ENCODE measurements around the gene CD164L2. TPM values are rescaled to one million over a fixed set of nuclear protein-coding genes. Genes with fewer than 3 reads are reported as not detected.

CD164L2 gene
- total RNA-seq, 1 donor from 2014 or later = not detected

GRCh38 chr1:27365372-27366112, 17.6 kb downstream of the CD164L2 start:
- peak; percentile 95 for DNase-seq (ENCODE audit: low spot score)

GRCh38 chr1:27364696-27365371, 18.3 kb downstream of the CD164L2 start:
- DNase-seq (ENCODE audit: low spot score) = no peak

DNA sequence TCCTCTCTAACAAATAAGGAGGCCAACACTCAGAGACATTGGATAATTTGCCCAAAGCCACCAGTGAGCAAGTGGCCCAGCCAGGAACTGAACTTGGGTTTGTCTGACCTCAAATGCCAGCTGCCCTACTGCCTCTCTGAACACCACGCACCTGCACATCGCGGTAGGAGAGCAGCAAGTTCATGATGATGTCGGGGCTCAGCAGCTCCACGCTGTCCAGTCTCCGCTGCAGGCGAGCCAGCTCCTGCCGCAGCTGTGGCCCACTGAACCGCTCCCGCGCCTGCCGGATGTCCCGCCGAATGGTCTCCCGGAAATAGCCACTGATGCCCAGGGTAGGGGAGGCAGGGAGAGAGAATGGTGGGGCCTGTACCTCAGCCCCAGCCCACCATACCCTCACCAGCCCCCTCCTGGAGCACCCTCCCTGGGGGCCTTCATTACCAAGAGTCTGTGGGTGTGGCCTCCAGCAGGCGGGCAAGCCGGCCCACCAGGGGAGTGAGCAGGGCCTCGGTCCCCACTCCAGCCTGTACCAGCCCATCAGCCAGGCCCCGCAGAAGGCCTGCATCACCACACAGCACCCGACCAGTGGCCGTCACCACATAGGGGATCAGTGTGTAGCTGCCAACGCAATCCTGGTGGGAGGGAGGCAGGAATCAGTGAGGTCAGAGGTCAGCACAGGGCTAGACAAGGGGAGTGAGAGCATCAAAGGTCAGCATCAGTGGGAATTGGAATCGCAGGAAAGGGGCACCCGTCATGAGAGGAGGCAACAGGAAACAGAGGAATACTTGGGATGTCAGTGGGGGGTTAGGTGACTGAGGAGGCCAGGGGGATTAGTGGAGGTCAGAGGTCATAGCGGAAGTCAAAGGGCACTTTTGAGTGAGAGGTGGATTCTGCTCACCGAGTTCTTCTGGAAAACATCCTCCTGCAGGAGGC, 19.1 kb downstream of the CD164L2 start:
- no peak for DNase-seq (ENCODE audit: low spot score)

GRCh38 chr1:27361553-27361952, 21.6 kb downstream of the CD164L2 start:
- DNase-seq (ENCODE audit: low spot score) = no peak

DNA sequence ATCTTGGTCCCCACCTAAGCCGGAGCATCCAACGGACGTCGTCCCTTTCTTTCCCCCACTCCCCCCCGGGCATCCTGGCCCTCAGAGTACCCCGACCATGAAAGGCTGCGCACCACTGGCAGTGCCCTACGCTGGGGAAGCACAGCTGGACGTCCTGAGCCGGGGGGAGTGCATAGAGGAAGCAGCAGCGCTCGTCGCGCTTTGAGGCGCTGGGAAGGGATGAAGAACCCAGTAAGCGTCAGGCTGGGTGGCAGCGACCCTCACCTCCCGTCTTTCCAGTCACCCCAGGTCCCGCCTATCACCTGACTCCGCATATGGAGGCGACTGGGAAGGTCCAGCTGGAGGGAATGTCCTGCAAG, 22.1 kb downstream of the CD164L2 start:
- DNase-seq (ENCODE audit: low spot score) = no peak

DNA sequence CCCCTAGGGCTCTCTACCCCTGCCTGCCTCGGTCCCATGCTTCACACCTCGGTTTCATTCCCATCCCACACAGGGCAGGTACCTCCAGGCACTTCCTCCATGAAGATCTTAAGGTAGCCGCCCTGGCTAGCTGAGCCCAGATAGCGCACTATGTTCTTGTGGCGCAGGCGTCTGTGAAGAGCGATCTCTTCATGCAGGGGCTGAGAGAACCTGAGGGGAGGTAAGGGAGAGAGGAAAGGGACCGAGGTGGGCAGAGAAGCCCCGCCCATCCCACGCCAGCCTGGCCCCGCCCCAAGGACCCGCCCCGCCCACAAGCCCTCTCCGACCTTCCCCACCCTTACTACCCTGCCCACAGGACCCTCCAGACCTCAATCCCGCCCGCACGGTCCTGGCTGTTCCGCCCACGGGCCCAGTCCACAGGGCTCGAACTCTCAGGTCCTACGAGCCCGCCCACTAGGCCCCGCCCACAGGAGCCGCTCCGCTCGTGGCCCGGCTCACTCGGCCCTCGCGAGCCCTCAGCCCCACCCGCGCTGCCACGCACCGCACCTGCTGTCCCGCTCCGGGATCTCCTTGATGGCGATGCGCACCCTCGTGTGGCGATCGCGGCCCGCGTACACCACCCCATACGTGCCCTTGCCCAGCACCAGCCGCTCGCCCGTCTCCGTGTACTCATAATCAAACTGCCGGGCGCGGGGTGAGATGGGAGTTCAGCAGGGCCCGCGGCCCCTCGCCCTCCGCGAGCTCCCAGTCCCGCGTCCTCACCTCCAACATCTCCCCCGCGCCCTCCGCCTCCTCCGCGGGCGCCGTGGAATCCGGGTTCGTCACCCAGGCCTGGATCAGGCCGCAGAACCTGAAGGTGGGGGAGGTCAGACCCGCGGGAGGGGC, 22.7 kb downstream of the CD164L2 start:
- DNase-seq (ENCODE audit: low spot score) = no peak

- no peak for DNase-seq (ENCODE audit: low spot score)
Observed at GRCh38 chr1:27359822-27360158, 23.3 kb downstream of the CD164L2 start.

DNA sequence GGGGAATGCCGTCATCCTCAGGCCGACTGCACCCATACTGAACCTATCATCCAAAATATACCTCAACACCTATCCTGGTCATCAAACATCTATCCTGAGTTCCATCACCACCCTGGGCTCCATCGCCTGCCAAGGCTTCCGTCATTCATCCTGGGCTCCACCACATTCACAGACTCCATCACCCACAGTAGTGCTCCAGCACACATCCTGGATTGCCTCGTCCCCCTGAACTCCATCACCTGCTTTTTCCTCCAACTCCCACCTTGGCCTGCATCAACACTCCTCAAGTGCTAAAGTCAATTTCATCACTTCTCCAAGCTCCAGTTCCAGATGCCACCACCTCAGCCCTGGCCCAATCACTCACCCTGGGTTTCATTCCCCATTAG, 24.2 kb downstream of the CD164L2 start:
- no peak for DNase-seq (ENCODE audit: low spot score)

GRCh38 chr1:27358038-27358927, 24.9 kb downstream of the CD164L2 start:
- DNase-seq (ENCODE audit: low spot score) = no peak

DNA sequence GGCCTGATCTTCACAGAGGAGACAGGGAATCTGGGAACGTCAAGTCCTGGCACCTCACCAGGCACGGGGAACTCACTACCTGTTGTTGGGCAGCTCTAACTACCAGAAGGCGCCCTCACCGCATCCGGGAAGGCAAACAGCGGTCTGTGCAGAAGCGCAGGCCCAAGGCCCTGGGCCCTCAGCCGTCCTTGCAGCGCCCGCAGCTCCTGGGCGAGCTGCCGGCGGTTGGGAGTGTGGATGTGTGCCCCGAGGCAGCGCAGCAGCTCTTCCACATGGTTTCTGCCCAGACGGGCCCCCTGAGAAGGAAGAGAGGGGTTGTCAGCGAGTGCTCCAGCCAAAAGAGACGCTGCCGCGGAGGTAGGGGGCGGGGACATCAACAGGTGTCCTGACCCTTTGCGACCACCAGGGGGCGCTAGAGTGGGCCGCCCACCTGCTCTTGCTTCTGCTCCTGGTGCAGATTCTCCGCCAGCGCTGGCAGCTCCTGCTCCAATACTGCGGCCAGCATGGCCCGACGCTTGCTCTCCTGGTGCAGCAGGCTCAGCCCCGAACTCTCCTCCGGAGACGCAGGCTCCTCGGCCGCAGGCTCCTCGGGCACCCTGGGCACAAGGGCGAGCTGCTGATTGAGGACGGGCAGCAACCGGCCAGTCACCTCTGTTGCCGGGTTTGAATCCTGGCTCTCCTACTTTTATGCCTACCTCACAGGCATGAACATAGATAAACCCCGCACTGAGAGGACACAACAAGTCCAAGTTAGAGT, 25.7 kb downstream of the CD164L2 start:
- peak; percentile 94 for DNase-seq (ENCODE audit: low spot score)

GRCh38 chr1:27356619-27357280, 26.4 kb downstream of the CD164L2 start:
- no peak for DNase-seq (ENCODE audit: low spot score)

GRCh38 chr1:27356277-27356618, 26.9 kb downstream of the CD164L2 start:
- no peak for DNase-seq (ENCODE audit: low spot score)

DNA sequence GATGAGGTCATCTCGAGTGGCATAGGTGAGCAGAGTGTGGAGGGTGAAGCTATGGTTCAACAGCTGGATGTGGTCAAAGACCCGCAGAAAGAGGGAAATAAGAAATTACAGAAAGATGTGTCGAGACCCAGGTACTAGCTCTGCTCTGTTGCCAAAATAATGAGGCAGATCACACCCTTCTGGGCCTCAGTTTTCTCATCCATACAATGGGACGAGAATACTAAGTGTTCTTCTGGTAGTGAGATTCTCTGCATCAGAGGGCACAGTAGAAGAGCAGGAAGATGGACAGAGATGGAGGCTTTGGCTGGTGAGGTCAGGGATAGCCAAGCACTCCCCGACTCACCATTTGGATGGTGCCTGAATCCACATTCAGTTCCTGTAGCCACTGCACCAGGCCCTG, 27.4 kb downstream of the CD164L2 start:
- DNase-seq (ENCODE audit: low spot score) = no peak

DNA sequence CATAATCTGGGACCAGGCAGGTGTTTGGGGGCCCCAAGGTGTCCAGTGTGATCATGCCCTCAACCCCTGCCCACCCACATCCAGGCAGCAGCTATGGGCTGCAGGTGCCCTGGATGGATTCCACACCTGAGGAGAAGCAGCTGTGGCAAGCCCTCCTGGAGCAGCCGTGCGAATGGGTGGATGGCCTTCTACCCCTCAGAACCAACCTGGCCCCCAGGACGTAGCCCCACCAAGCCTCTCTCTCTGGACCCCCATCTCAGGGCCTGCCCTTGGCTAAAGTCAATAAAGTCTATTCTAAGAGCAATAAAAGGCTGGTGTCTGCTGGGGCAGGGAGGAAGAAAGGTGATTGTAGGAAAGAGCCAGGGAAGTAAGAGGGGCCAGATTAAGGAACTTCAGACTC, 29.5 kb downstream of the CD164L2 start:
- DNase-seq (ENCODE audit: low spot score) = no peak

GRCh38 chr1:27353166-27353565, 30.0 kb downstream of the CD164L2 start:
- DNase-seq (ENCODE audit: low spot score) = no peak

GRCh38 chr1:27351541-27352107, 31.5 kb downstream of the CD164L2 start:
- no peak for DNase-seq (ENCODE audit: low spot score)

DNA sequence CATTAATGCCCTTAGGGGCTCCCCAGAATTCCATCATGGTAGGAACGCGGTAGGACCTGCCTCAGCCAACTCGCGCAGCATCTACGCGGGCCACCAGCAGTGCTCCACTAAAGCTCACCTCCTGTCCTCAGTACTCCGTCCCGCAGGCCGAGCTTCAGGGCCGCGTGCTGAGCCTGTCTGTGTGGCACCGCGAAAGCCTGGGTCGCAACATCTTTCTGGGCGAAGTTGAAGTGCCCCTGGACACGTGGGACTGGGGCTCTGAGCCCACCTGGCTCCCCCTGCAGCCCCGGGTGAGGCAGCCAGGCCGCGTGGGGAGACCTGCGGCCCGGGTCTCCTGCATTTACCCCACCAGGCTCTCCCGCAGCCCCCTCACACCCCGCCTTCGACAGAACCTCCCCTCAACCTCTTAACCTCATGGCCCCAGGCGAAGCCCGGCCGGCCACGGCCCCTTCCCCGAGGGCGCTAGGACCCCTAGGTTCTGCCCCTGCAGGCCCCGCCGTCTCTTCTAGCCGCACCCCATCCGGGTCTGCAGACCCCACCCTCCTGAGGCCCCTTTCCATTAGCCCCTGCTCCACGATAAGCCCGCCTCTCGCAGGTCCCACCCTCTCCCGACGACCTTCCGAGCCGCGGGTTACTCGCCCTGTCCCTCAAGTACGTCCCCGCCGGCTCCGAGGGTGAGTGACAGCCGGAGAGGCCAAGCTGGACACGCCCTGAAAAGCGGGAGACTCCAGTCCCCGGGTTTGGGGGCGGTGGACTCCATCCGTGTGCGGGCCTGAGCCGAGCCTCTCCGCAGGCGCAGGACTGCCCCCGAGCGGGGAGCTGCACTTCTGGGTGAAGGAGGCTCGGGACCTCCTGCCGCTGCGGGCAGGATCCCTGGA, 32.2 kb downstream of the CD164L2 start:
- DNase-seq (ENCODE audit: low spot score) = no peak
